Sigmoid colon (tissue), 4 donors: Measurements from ENCODE around the gene ZFP90.

Source experiments
- EP300 ChIP-seq, 4 donors: sonication (generic); formaldehyde crosslinking; IDR thresholded peaks; one replicate each; pipeline ENCODE4 v1.6.1; 2017; ENCODE audit warnings: antibody characterized with exemption in 4 of 4
- POLR2A ChIP-seq, 2 donors: fragments of 450-650 bp; IDR thresholded peaks; one replicate each; pipeline ENCODE4 v1.6.1; 2016; ENCODE audit warnings: antibody characterized with exemption in 2 of 2, mild to moderate bottlenecking in 2 of 2, moderate library complexity in 2 of 2
- POLR2AphosphoS5 ChIP-seq, 4 donors: sonication (generic); formaldehyde crosslinking; IDR thresholded peaks; one replicate each; pipeline ENCODE4 v1.6.1; 2017; ENCODE audit warnings: antibody characterized with exemption in 4 of 4
- TF ChIP-seq, protein P1 (sequence below), 4 experiments: fragments of 450-650 bp in 3 of 4; fragments of 200-600 bp in 1 of 4; IDR thresholded peaks; one replicate each; pipeline ENCODE4 v1.5.1; 2016 to 2019; ENCODE audit warnings: antibody characterized with exemption in 4 of 4, mild to moderate bottlenecking in 3 of 4, moderate library complexity in 2 of 4

- TF ChIP-seq, protein P1, sequence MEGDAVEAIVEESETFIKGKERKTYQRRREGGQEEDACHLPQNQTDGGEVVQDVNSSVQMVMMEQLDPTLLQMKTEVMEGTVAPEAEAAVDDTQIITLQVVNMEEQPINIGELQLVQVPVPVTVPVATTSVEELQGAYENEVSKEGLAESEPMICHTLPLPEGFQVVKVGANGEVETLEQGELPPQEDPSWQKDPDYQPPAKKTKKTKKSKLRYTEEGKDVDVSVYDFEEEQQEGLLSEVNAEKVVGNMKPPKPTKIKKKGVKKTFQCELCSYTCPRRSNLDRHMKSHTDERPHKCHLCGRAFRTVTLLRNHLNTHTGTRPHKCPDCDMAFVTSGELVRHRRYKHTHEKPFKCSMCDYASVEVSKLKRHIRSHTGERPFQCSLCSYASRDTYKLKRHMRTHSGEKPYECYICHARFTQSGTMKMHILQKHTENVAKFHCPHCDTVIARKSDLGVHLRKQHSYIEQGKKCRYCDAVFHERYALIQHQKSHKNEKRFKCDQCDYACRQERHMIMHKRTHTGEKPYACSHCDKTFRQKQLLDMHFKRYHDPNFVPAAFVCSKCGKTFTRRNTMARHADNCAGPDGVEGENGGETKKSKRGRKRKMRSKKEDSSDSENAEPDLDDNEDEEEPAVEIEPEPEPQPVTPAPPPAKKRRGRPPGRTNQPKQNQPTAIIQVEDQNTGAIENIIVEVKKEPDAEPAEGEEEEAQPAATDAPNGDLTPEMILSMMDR (IDR thresholded peaks at IDR 0.05): no peak
- TF ChIP-seq EP300 (IDR thresholded peaks at IDR 0.05) (no peak), POLR2A (IDR thresholded peaks at IDR 0.05) (no peak), POLR2AphosphoS5 (IDR thresholded peaks at IDR 0.05) (no peak)
Measured at GRCh38 chr16:68607443-68607842, 68.4 kb downstream of the ZFP90 start.
